GM12801 (cell line): ENCODE data around the gene GID8.

Experiments used
- CTCF ChIP-seq: IDR thresholded peaks from one replicate; pipeline ENCODE4 v1.5.1; 2011; ENCODE audit warnings: control low read depth; ENCODE audit not compliant: insufficient read length; ENCODE audit errors: extremely low read depth

The GID8 gene

GRCh38 chr20:62993856-62994494 lies 56.0 kb downstream of the GID8 start:
- TF ChIP-seq CTCF: no peak

- no peak for TF ChIP-seq CTCF
These were observed 56.9 kb downstream of the GID8 start for GRCh38 chr20:62994869-62995281.

- no peak for TF ChIP-seq CTCF
These were observed 57.5 kb downstream of the GID8 start for GRCh38 chr20:62995481-62995880.

- TF ChIP-seq CTCF: no peak
These were observed 58.1 kb downstream of the GID8 start for GRCh38 chr20:62995898-62996595.

GRCh38 chr20:62996596-62996982 lies 58.6 kb downstream of the GID8 start:
- no peak for TF ChIP-seq CTCF

GRCh38 chr20:62997417-62998035 lies 59.6 kb downstream of the GID8 start:
- TF ChIP-seq CTCF: no peak
